Measurements from ENCODE around the gene LLGL2.

Gene LLGL2

DNA sequence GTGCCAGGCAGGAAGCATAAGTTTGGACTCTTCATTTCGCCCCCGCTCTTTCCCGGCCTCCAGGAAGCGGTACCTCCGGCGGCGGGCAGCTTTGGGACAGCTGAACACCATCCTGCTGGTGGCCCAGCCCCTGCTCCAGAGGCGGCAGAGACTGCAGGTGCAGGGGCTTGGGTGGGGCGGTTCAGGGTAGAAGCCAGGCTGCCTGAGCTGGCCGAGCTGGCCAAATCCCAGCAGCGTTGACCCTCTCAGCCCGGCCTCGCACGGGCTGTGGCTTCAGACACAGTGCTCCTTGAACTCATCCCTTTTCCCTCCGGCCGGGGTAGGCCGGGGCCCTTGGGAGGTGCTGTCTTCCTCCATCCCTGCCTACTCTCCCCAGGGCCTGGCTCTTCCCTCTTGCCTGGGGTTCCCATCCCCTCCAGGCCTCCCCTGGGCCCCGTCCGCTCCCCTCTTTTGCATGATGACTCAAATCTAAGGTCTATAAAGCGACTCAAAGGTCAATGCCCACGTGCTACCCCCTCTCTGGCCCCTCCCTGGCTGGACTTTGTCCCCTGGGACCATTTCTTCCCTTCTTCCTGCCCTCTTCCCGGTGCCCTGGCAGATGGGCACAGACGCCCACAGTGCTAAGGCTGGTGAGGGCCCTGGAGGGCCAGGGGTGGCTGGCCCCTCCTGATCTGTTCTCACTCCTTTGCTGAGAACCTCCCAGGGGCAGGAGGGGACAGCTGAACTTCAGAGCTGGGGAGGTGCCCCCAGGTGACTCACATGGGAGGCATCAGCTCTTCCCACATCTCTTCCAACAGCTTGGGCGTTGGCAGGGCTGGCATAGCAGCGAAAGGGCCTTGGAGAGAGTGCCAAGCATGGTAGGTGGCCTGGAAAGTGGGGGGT lies 84.8 kb downstream of the LLGL2 start:
- H3K36me3 ChIP-seq: peaks cover 76% of the 10 kb centered on the region
- TF ChIP-seq, protein P1, sequence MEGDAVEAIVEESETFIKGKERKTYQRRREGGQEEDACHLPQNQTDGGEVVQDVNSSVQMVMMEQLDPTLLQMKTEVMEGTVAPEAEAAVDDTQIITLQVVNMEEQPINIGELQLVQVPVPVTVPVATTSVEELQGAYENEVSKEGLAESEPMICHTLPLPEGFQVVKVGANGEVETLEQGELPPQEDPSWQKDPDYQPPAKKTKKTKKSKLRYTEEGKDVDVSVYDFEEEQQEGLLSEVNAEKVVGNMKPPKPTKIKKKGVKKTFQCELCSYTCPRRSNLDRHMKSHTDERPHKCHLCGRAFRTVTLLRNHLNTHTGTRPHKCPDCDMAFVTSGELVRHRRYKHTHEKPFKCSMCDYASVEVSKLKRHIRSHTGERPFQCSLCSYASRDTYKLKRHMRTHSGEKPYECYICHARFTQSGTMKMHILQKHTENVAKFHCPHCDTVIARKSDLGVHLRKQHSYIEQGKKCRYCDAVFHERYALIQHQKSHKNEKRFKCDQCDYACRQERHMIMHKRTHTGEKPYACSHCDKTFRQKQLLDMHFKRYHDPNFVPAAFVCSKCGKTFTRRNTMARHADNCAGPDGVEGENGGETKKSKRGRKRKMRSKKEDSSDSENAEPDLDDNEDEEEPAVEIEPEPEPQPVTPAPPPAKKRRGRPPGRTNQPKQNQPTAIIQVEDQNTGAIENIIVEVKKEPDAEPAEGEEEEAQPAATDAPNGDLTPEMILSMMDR (IDR thresholded peaks at IDR 0.05): no peak

DNA sequence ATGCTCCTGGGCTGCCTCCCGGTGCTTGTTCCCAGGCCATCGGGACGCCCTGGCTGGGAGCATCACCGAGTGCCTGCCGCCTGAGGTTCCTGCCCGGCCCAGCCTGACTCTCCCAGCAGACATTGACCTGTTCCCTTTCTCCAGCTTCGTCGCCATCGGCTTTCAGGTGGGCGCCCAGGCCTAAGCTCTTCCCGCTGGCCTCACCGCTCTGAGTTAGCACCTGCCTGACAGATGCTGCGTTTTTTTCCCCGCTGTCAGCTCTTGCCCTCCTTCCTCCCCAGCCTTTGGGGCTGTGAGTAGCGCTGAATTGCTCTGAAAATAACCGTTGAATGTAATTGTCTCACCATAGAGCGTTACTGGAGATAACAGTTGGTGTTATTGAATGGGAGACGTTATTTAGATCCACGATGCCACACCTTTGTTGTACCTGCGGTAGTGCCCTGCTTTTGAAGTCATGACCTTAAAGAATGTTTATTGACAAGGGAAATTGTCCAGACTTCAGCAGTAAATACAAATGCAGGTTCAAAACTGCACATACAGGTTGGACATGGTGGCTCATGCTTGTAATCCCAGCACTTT lies 86.4 kb downstream of the LLGL2 start:
- Histone ChIP-seq H3K4me1 (ENCODE audit: control insufficient read depth in 1 of 2, insufficient read depth in 1 of 2, low read depth in 1 of 2, low read length in 1 of 2) (no peaks in the 10 kb centered on the region), H3K27ac (no peak overlapping the region), H3K4me3 (ENCODE audit: low read depth in 1 of 2, low read length in 1 of 2) (no peak overlapping the region), H3K27me3 (no peaks in the 10 kb centered on the region), H3K9me3 (no peaks in the 10 kb centered on the region), H3K36me3 (peaks cover 86% of the 10 kb centered on the region)
- TF ChIP-seq, protein P1 (IDR thresholded peaks at IDR 0.05): no peak

More for the DNA sequence above, 84.8 kb downstream of the LLGL2 start:
- Histone ChIP-seq H3K4me1 (ENCODE audit: control insufficient read depth in 1 of 2, insufficient read depth in 1 of 2, low read depth in 1 of 2, low read length in 1 of 2) (no peaks in the 10 kb centered on the region), H3K27ac (no peak overlapping the region), H3K4me3 (ENCODE audit: low read depth in 1 of 2, low read length in 1 of 2) (no peak overlapping the region), H3K27me3 (no peaks in the 10 kb centered on the region), H3K9me3 (no peaks in the 10 kb centered on the region)

DNA sequence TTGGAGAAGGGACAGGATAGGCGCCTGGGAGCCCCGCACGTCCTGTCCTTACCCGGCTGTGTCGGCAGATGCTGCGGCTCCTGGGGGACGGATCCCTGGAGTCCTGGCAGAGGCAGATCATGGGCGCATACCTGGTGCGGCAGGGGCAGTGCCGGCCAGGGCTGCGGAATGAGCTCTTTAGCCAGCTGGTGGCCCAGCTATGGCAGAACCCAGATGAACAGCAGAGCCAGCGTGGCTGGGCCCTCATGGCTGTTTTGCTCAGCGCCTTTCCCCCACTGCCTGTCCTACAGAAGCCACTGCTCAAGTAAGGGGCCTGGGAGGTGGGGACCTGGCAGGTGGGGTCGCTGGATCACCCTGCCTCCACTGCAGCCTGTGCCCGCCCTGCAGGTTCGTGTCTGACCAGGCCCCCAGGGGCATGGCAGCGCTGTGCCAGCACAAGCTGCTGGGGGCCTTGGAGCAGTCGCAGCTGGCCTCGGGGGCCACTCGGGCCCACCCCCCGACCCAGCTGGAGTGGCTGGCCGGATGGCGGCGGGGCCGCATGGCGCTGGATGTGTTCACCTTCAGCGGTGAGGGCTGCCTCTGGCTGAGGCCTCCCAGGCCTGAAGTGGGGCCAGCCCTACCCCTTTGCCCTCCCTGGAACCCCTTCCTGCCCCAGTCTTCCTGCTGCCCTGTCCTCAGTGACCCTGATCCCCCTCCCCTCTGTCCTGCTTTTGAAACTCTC lies 87.6 kb downstream of the LLGL2 start:
- H3K36me3 ChIP-seq: peaks cover 86% of the 10 kb centered on the region
- H3K9me3 ChIP-seq: no peaks in the 10 kb centered on the region
- H3K4me3 ChIP-seq (ENCODE audit: low read depth in 1 of 2, low read length in 1 of 2): no peak overlapping the region
- no peaks in the 10 kb centered on the region for H3K27me3 ChIP-seq
- TF ChIP-seq, protein P1 (IDR thresholded peaks at IDR 0.05): no peak
- no peak overlapping the region for H3K27ac ChIP-seq
- H3K4me1 ChIP-seq (ENCODE audit: control insufficient read depth in 1 of 2, insufficient read depth in 1 of 2, low read depth in 1 of 2, low read length in 1 of 2): no peaks in the 10 kb centered on the region

DNA sequence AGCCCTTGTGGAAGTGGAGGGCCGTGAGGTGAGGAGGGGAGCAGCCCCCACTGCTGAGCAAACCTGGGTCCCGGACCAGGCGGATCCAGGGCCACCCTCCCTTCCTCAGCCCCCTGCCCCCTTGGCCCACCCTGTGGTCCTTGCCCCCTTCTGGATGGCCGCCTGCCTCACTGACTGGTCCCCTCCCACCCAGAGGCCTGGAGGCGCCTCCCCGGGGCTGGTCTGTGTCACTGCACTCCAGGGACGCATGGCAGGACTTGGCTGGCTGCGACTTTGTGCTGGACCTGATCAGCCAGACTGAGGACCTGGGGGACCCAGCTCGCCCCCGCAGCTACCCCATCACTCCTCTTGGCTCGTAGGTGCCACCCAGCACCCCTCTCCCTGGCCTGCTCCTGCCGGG lies 88.5 kb downstream of the LLGL2 start:
- H3K9me3 ChIP-seq: no peaks in the 10 kb centered on the region
- peaks cover 95% of the 10 kb centered on the region for H3K36me3 ChIP-seq
- no peaks in the 10 kb centered on the region for H3K4me1 ChIP-seq (ENCODE audit: control insufficient read depth in 1 of 2, insufficient read depth in 1 of 2, low read depth in 1 of 2, low read length in 1 of 2)
- no peak overlapping the region for H3K27ac ChIP-seq
- no peak overlapping the region for H3K4me3 ChIP-seq (ENCODE audit: low read depth in 1 of 2, low read length in 1 of 2)
- TF ChIP-seq, protein P1 (IDR thresholded peaks at IDR 0.05): no peak
- no peaks in the 10 kb centered on the region for H3K27me3 ChIP-seq

DNA sequence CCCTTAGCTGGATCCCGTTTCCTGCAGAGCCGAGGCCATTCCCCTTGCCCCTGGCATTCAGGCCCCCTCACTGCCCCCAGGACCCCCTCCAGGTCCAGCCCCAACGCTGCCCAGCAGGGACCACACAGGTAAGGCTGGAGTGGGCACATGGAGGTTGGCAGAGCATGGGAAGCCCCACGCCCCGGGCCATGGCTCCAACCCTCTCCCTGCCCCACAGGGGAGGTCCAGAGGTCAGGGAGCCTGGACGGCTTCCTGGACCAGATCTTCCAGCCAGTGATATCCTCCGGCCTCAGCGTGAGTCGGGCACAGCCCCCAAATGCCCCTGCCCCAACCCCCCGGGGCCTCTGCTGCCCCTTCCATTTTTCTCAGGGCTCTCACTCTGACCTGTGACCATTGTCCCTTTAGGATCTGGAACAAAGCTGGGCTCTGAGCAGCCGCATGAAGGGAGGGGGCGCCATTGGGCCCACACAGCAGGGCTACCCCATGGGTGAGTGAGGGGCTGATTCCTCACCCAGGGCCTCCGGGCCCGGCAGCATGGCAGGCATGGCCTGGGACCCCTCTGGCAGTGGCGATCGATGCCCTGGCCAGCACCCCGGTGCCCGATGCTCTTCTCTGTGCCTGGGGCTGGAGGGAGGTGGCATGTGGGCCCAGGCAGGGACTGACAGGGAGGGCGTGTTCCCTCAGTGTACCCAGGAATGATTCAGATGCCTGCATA lies 89.2 kb downstream of the LLGL2 start:
- H3K4me3 ChIP-seq (ENCODE audit: low read depth in 1 of 2, low read length in 1 of 2): no peak overlapping the region
- TF ChIP-seq, protein P1 (IDR thresholded peaks at IDR 0.05): no peak

More for the DNA sequence above, 89.2 kb downstream of the LLGL2 start:
- Histone ChIP-seq H3K27ac (no peak overlapping the region), H3K9me3 (no peaks in the 10 kb centered on the region), H3K27me3 (no peaks in the 10 kb centered on the region), H3K36me3 (peaks cover 100% of the 10 kb centered on the region), H3K4me1 (ENCODE audit: control insufficient read depth in 1 of 2, insufficient read depth in 1 of 2, low read depth in 1 of 2, low read length in 1 of 2) (no peaks in the 10 kb centered on the region)
